ENCODE measurements around the gene C1orf198. TPM values are rescaled to one million over a fixed set of nuclear protein-coding genes. Genes with fewer than 3 reads are reported as not detected.
A peak's percentile ranks its signal among the peaks of the same experiment; 100 is the strongest.

Gene C1orf198
- total RNA-seq, 4 donors from 2014 or later = 87.8 to 142 (median 124) TPM

- no peak overlapping the region for H3K4me3 ChIP-seq (replicated peaks in 1 of 3)
- intact Hi-C loops (cut with DNase I) = no loop called here
- no peaks in the 10 kb centered on the region for H3K9me3 ChIP-seq
- H3K27me3 ChIP-seq = no peaks in the 10 kb centered on the region
- H3K27ac ChIP-seq = no peak overlapping the region
- 73 to 87% methylated on average over 5 of the region's 5 CpGs for WGBS, 2 donors
- DNase-seq = no peak
- no peak for TF ChIP-seq CTCF (IDR thresholded peaks at IDR 0.05)
- no peak for TF ChIP-seq POLR2A (IDR thresholded peaks at IDR 0.05)
- H3K36me3 ChIP-seq = peaks cover 0 to 6% of the 10 kb centered on the region in 2 donors
- peaks cover 6 to 22% of the 10 kb centered on the region in 2 donors for H3K4me1 ChIP-seq
Measured at GRCh38 chr1:230905733-230906132, 37.4 kb upstream of the C1orf198 start.

DNA sequence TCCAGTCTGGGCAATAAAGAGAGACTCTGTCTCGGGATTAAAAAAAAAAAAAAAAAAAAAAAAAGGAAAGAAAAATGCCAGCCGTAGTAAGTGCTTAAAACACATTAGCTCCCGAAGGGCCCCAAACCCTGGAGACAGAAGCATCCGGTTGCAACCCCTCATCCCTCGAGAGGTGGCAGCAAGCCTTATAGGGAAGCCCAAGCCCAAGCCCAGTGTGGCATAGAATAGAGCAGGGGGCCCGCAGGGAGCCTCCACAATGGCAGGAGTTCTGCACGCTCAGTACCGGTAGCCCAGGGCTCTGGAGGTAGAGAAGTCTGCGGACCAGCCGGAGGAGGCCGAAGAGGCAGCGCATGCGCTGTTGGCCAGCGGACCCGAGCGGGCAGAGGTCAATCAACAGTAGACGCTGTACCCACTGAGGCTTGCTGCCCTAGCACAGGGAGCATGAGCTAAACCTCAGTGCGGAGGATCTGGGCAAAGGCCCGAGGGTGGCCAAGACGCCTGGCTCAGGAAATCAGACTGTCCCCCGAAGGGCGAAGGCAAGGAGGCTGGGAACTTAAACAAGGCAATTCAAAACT, 34.1 kb upstream of the C1orf198 start:
- no peaks in the 10 kb centered on the region for H3K27me3 ChIP-seq
- no peak for DNase-seq
- H3K4me1 ChIP-seq = peaks cover 6 to 20% of the 10 kb centered on the region in 2 donors
- no peaks in the 10 kb centered on the region for H3K9me3 ChIP-seq
- WGBS, 2 donors = 88 to 93% methylated on average over 22 of the region's 22 CpGs
- H3K27ac ChIP-seq = no peak overlapping the region
- intact Hi-C loops (cut with DNase I) = no loop called here
- no peaks in the 10 kb centered on the region for H3K36me3 ChIP-seq
- no peak for TF ChIP-seq CTCF (IDR thresholded peaks at IDR 0.05)
- TF ChIP-seq POLR2A (IDR thresholded peaks at IDR 0.05) = no peak
- H3K4me3 ChIP-seq (replicated peaks in 1 of 3) = no peak overlapping the region

GRCh38 chr1:230901671-230902070, 33.4 kb upstream of the C1orf198 start:
- Histone ChIP-seq H3K36me3 (no peaks in the 10 kb centered on the region), H3K4me1 (peaks cover 6 to 20% of the 10 kb centered on the region in 2 donors), H3K27ac (peak overlapping the region in 2 of 3 donors; percentile 31 to 41), H3K27me3 (no peaks in the 10 kb centered on the region), H3K4me3 (replicated peaks in 1 of 3) (no peak overlapping the region), H3K9me3 (no peaks in the 10 kb centered on the region)
- WGBS, 2 donors = 37 to 38% methylated on average over 6 of the region's 6 CpGs
- DNase-seq = peak; percentile 70 to 71
- intact Hi-C loops (cut with DNase I) = no loop called here
- TF ChIP-seq POLR2A (IDR thresholded peaks at IDR 0.05) (no peak), CTCF (IDR thresholded peaks at IDR 0.05) (no peak)

DNA sequence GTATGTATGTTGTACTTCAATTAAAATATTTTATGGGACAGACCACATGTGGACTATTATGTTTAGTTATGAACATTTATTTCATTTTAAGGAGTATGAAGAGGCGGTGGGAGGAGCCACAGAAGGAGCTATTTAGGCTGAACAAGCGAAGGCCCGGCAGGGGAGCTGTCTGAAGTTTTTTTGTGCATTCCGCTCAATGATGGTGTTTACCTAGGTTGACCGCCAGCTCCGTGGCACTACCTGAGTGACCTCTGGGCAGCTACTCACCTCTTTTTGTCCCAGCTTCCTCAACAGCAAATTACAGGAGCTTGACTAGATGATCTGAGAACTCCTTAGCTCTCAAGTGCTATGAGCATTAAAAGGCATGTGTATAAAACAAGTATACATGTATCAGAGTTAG, 32.7 kb upstream of the C1orf198 start:
- Histone ChIP-seq H3K9me3 (no peaks in the 10 kb centered on the region), H3K4me1 (peaks cover 6 to 17% of the 10 kb centered on the region in 2 donors), H3K36me3 (no peaks in the 10 kb centered on the region), H3K4me3 (replicated peaks in 1 of 3) (no peak overlapping the region), H3K27me3 (no peaks in the 10 kb centered on the region), H3K27ac (peak overlapping the region in 2 of 3 donors; percentile 41 to 52)
- TF ChIP-seq CTCF (IDR thresholded peaks at IDR 0.05) (no peak), POLR2A (IDR thresholded peaks at IDR 0.05) (no peak)
- WGBS, 2 donors = 69 to 72% methylated on average over 6 of the region's 6 CpGs
- intact Hi-C loops (cut with DNase I) = no loop called here
- peak; percentile 43 to 56 for DNase-seq

- Histone ChIP-seq H3K9me3 (no peaks in the 10 kb centered on the region), H3K36me3 (no peaks in the 10 kb centered on the region), H3K4me3 (replicated peaks in 1 of 3) (no peak overlapping the region), H3K4me1 (peaks cover 6 to 13% of the 10 kb centered on the region in 2 donors), H3K27me3 (no peaks in the 10 kb centered on the region), H3K27ac (peak overlapping the region in 2 of 3 donors; percentile 41 to 52)
- WGBS, 2 donors = 48 to 61% methylated on average over 5 of the region's 5 CpGs
- intact Hi-C loops (cut with DNase I) = no loop called here
- TF ChIP-seq CTCF (IDR thresholded peaks at IDR 0.05) (no peak), POLR2A (IDR thresholded peaks at IDR 0.05) (no peak)
- DNase-seq = peak in 1 of 2 donors; percentile 20
Measured at GRCh38 chr1:230899841-230900251, 31.5 kb upstream of the C1orf198 start.

Measured in thyroid gland (tissue), 4 donors.